Tracheal epithelial cell (primary cell): Measurements from ENCODE around the gene TNFAIP8L2. TPM values are rescaled to one million over a fixed set of nuclear protein-coding genes. Genes with fewer than 3 reads are reported as not detected.

Source experiments
- total RNA-seq: library from RNA; depleted of rRNA; stranded (reverse); fragments of >200 nt; gene quantifications from 2 replicates; pipeline ENCODE4 v1.2.1, GENCODE V29; 2014

The TNFAIP8L2 gene
- not detected in 2 replicates for total RNA-seq

GRCh38 chr1:151156515-151156819, at the start of gene TNFAIP8L2:
Gene TNFAIP8L2 (plus strand): TSS chr1:151156649. CDS start chr1:151158698, 2,049 bp downstream.

GRCh38 chr1:151146412-151147131, 9.9 kb upstream of the TNFAIP8L2 start, which contains the start of gene SEMA6C:
Gene SEMA6C (minus strand): TSS chr1:151146631. CDS start chr1:151142621, 4,010 bp downstream.

GRCh38 chr1:151165738-151166504, 9.5 kb downstream of the TNFAIP8L2 start, which contains the start of the genes LYSMD1 and SCNM1:
Gene LYSMD1 (minus strand): TSS chr1:151165902. CDS start chr1:151165258, 644 bp downstream.
Gene SCNM1 (plus strand): TSS chr1:151166144. CDS start chr1:151166153, 9 bp downstream.

GRCh38 chr1:151175863-151176262, 19.4 kb downstream of the TNFAIP8L2 start, which contains the start of gene TMOD4:
Gene TMOD4 (minus strand): TSS chr1:151175981. CDS start chr1:151174875, 1,106 bp downstream.

GRCh38 chr1:151189637-151190445, 33.4 kb downstream of the TNFAIP8L2 start, which contains the start of gene VPS72:
Gene VPS72 (minus strand): TSS chr1:151190197. CDS start chr1:151190121, 76 bp downstream.

GRCh38 chr1:151198254-151199127, 42.0 kb downstream of the TNFAIP8L2 start, which contains the start of gene PIP5K1A:
Gene PIP5K1A (plus strand): TSS chr1:151198552. CDS start chr1:151198997, 445 bp downstream.

Other genes starting within 250 kb of the TNFAIP8L2 start
- gene SETDB1, start 230.3 kb upstream of the TNFAIP8L2 start, total RNA-seq: 19.8 and 34.5 TPM in 2 replicates
- 91.1 and 114 TPM in 2 replicates for gene CERS2, start 181.8 kb upstream of the TNFAIP8L2 start, total RNA-seq
- not detected in 2 replicates for gene ANXA9, start 174.4 kb upstream of the TNFAIP8L2 start, total RNA-seq
- 9.6 and 11.6 TPM in 2 replicates for gene MINDY1, start 149.7 kb upstream of the TNFAIP8L2 start, total RNA-seq
- gene PRUNE1, start 148.2 kb upstream of the TNFAIP8L2 start, total RNA-seq: 7.5 and 10.4 TPM in 2 replicates
- 2.4 and 5.5 TPM in 2 replicates for gene BNIPL, start 120.1 kb upstream of the TNFAIP8L2 start, total RNA-seq
- gene C1orf56, start 108.9 kb upstream of the TNFAIP8L2 start, total RNA-seq: 0.72 and 1.5 TPM in 2 replicates
- gene CDC42SE1, start 97.0 kb upstream of the TNFAIP8L2 start, total RNA-seq: 85.7 and 95.4 TPM in 2 replicates
- 1.9 and 4.6 TPM in 2 replicates for gene MLLT11, start 96.3 kb upstream of the TNFAIP8L2 start, total RNA-seq
- gene GABPB2, start 85.9 kb upstream of the TNFAIP8L2 start, total RNA-seq: 10.7 and 11.8 TPM in 2 replicates
- gene SEMA6C, start 10.0 kb upstream of the TNFAIP8L2 start, total RNA-seq: 0.21 and 0.48 TPM in 2 replicates
- 4.8 and 7.9 TPM in 2 replicates for gene LYSMD1, start 9.3 kb downstream of the TNFAIP8L2 start, total RNA-seq
- gene SCNM1, start 9.5 kb downstream of the TNFAIP8L2 start, total RNA-seq: 20.2 and 26.4 TPM in 2 replicates
- gene TMOD4, start 19.3 kb downstream of the TNFAIP8L2 start, total RNA-seq: not detected in 2 replicates
- 58.2 and 79.0 TPM in 2 replicates for gene VPS72, start 33.5 kb downstream of the TNFAIP8L2 start, total RNA-seq
- gene PIP5K1A, start 41.9 kb downstream of the TNFAIP8L2 start, total RNA-seq: 48.0 and 60.2 TPM in 2 replicates
- gene PSMD4, start 98.1 kb downstream of the TNFAIP8L2 start, total RNA-seq: 171 and 208 TPM in 2 replicates
- gene ZNF687, start 125.7 kb downstream of the TNFAIP8L2 start, total RNA-seq: 10.9 and 11.3 TPM in 2 replicates
- gene PI4KB, start 170.8 kb downstream of the TNFAIP8L2 start, total RNA-seq: 22.0 and 28.0 TPM in 2 replicates
- gene RFX5, start 190.6 kb downstream of the TNFAIP8L2 start, total RNA-seq: 19.0 and 68.0 TPM in 2 replicates
- 3.6 and 8.5 TPM in 2 replicates for gene SELENBP1, start 216.1 kb downstream of the TNFAIP8L2 start, total RNA-seq
- 319 and 373 TPM in 2 replicates for gene PSMB4, start 242.9 kb downstream of the TNFAIP8L2 start, total RNA-seq